Measurements from ENCODE around the gene LSP1. TPM values are rescaled to one million over a fixed set of nuclear protein-coding genes. Genes with fewer than 3 reads are reported as not detected.

Gene LSP1
- total RNA-seq, 4 donors from 2014 or later: 10.3 to 36.5 (median 35.4) TPM

DNA sequence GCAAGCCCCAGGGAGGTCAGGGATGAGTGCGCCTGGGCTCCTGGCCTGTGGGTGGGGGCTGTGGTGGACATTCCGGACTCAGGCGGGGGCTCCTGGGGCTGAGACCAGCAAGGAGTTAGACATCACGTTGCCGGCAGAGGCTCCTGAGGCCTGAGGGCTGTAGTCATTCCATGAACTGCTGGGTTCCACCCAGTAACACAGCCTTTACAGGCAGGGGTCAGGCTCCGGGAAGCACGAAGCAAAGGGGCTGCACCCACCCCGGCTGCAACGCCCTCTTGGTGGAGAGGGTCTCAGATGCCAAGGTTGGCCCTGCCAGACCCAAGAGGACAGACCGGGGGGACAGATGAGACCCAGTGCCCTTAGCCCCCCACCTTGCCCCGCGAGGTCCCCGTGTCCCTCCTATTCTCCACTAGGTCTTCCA, 75.6 kb downstream of the LSP1 start:
- Histone ChIP-seq H3K36me3 (no peaks in the 10 kb centered on the region), H3K4me1 (peaks cover 17 to 33% (median 26%) of the 10 kb centered on the region in 4 donors), H3K27ac (replicated peaks in 1 of 4) (peak overlapping the region; percentile 21 to 65 (median 30)), H3K27me3 (no peaks in the 10 kb centered on the region), H3K4me3 (no peak overlapping the region), H3K9me3 (no peaks in the 10 kb centered on the region)
- TF ChIP-seq, protein P1, sequence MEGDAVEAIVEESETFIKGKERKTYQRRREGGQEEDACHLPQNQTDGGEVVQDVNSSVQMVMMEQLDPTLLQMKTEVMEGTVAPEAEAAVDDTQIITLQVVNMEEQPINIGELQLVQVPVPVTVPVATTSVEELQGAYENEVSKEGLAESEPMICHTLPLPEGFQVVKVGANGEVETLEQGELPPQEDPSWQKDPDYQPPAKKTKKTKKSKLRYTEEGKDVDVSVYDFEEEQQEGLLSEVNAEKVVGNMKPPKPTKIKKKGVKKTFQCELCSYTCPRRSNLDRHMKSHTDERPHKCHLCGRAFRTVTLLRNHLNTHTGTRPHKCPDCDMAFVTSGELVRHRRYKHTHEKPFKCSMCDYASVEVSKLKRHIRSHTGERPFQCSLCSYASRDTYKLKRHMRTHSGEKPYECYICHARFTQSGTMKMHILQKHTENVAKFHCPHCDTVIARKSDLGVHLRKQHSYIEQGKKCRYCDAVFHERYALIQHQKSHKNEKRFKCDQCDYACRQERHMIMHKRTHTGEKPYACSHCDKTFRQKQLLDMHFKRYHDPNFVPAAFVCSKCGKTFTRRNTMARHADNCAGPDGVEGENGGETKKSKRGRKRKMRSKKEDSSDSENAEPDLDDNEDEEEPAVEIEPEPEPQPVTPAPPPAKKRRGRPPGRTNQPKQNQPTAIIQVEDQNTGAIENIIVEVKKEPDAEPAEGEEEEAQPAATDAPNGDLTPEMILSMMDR (IDR thresholded peaks at IDR 0.05): no peak
- TF ChIP-seq EP300 (IDR thresholded peaks at IDR 0.05) (no peak), POLR2A (IDR thresholded peaks at IDR 0.05; ENCODE audit: low read depth) (no peak), POLR2AphosphoS5 (IDR thresholded peaks at IDR 0.05) (no peak)
- WGBS: 72% methylated on average over 6 of the region's 13 CpGs
- intact Hi-C loops (cut with DNase I): no loop called here
- no peak for DNase-seq (ENCODE audit: extremely low spot score)

DNA sequence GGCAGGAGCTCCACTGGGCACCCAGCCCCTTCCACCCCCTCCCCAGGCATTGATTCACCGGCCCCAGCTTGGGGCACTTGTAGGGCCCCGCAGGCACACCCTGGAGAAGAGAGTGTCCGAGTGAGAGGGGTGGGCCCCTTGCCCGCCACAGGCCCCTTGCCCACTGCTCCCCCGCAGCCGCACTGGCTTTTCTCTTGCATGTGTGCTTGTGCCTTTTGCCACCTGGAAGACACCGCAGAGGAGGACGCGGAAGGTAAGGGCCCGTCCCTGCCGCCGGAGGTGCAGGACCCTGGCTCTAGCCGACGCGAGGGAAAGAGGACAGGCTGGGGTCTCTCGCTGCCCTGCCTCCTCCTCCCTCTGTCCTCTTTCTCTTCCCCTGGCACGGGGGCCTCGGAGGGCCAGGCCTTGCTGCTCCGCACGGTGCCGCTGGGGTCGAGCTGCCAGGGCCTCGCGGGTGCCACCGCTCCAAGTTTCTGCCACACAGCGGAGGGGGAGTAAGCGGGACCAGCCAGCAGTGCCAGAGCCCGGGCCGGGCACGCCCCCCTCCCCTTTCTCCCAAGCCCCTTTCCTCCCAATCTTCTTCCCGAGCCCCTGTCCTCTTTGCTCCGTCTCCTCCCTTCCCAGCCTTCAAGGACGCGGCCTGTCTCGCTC, 76.1 kb downstream of the LSP1 start:
- Histone ChIP-seq H3K27ac (replicated peaks in 1 of 4) (peak overlapping the region in 3 of 4 donors; percentile 21 to 34 (median 22)), H3K36me3 (no peaks in the 10 kb centered on the region), H3K4me1 (peaks cover 17 to 33% (median 26%) of the 10 kb centered on the region in 4 donors), H3K4me3 (no peak overlapping the region), H3K27me3 (no peaks in the 10 kb centered on the region), H3K9me3 (no peaks in the 10 kb centered on the region)
- intact Hi-C loops (cut with DNase I): no loop called here
- DNase-seq (ENCODE audit: extremely low spot score): no peak
- TF ChIP-seq, protein P1 (IDR thresholded peaks at IDR 0.05): no peak
- TF ChIP-seq POLR2A (IDR thresholded peaks at IDR 0.05; ENCODE audit: low read depth) (no peak), EP300 (IDR thresholded peaks at IDR 0.05) (no peak), POLR2AphosphoS5 (IDR thresholded peaks at IDR 0.05) (no peak)
- WGBS: 96% methylated on average over 24 of the region's 35 CpGs

DNA sequence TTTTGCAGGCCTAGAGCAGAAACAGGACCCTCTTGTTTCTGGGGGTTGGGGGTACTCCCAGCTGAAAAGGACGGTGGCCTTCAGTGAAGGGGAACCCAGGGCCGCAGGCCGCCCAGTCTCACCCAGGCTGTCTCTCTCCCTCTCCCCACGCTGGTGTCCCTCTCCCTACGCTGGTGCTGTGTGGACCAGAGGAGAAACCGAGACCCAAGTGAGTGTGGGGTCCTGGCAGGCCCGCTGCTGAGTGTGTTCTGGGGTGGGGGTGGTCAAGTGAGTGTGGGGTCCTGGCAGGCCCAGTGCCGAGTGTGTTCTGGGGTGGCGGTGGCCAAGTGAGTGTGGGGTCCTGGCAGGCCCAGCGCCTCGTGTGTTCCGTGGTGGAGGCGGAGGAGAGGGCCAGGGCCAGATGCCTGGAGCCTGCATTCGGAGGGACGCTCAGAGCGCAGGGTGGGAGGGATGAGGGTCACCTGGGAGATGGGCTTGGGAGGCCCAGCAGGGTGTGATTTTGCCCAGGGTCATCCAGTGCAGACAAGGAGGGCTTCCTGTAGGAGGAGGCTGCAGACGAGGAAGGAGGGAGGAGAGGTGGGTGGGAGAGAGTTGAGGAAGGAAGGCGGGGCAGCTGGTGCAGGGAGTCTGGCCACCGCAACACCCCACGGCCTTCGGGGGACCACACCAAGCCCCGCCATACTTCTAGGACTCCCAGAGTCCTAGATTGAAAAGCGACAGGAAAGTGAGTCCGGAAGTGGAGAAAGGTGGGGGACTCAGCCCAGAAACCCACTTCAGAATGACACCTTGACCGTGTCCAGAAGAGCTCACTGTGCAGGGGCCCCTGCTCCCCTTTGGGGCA, 77.0 kb downstream of the LSP1 start:
- Histone ChIP-seq H3K4me1 (peaks cover 17 to 33% (median 26%) of the 10 kb centered on the region in 4 donors), H3K27me3 (no peaks in the 10 kb centered on the region), H3K4me3 (no peak overlapping the region), H3K36me3 (peaks cover 0 to 3% (median 0%) of the 10 kb centered on the region in 4 donors), H3K27ac (replicated peaks in 1 of 4) (peak overlapping the region in 2 of 4 donors; percentile 34 to 42), H3K9me3 (no peaks in the 10 kb centered on the region)
- no peak for TF ChIP-seq EP300 (IDR thresholded peaks at IDR 0.05)
- no peak for TF ChIP-seq POLR2AphosphoS5 (IDR thresholded peaks at IDR 0.05)
- TF ChIP-seq POLR2A (IDR thresholded peaks at IDR 0.05; ENCODE audit: low read depth): no peak
- TF ChIP-seq, protein P1 (IDR thresholded peaks at IDR 0.05): no peak
- DNase-seq (ENCODE audit: extremely low spot score): no peak
- 85% methylated on average over 25 of the region's 25 CpGs for WGBS
- intact Hi-C loops (cut with DNase I): no loop called here

DNA sequence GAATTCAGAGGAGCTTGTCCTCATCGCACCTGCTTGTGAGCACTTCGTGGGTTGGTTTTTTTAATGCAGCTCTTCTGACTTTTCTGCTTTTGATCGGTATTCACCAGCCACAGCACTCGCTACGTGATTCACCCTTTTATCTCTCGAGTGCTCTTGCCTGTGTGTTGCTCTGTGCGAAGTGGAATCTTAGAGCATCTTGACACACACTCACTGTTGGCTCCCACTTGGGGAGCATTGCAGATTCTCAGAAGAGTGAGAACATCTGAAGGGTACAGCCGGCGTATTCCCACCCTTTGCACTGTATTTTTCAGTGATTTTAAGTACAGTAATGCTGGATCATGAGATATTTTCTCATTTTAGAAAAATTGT, 77.6 kb downstream of the LSP1 start:
- Histone ChIP-seq H3K27ac (replicated peaks in 1 of 4) (peak overlapping the region in 2 of 4 donors; percentile 17 to 42), H3K4me1 (peaks cover 17 to 33% (median 26%) of the 10 kb centered on the region in 4 donors), H3K9me3 (no peaks in the 10 kb centered on the region), H3K36me3 (peaks cover 0 to 3% (median 0%) of the 10 kb centered on the region in 4 donors), H3K27me3 (no peaks in the 10 kb centered on the region), H3K4me3 (no peak overlapping the region)
- no peak for TF ChIP-seq EP300 (IDR thresholded peaks at IDR 0.05)
- peak in 1 of 2 donors; percentile 19 for TF ChIP-seq POLR2AphosphoS5 (IDR thresholded peaks at IDR 0.05)
- 84% methylated on average over 9 of the region's 9 CpGs for WGBS
- intact Hi-C loops (cut with DNase I): no loop called here
- no peak for DNase-seq (ENCODE audit: extremely low spot score)
